ENCODE results near the gene MAGI1. TPM values are rescaled to one million over a fixed set of nuclear protein-coding genes. Genes with fewer than 3 reads are reported as not detected.
A peak's percentile ranks its signal among the peaks of the same experiment; 100 is the strongest.

Gene MAGI1
- total and polyA plus RNA-seq, 4 donors = 9.9 to 88.1 (median 24.6) TPM

DNA sequence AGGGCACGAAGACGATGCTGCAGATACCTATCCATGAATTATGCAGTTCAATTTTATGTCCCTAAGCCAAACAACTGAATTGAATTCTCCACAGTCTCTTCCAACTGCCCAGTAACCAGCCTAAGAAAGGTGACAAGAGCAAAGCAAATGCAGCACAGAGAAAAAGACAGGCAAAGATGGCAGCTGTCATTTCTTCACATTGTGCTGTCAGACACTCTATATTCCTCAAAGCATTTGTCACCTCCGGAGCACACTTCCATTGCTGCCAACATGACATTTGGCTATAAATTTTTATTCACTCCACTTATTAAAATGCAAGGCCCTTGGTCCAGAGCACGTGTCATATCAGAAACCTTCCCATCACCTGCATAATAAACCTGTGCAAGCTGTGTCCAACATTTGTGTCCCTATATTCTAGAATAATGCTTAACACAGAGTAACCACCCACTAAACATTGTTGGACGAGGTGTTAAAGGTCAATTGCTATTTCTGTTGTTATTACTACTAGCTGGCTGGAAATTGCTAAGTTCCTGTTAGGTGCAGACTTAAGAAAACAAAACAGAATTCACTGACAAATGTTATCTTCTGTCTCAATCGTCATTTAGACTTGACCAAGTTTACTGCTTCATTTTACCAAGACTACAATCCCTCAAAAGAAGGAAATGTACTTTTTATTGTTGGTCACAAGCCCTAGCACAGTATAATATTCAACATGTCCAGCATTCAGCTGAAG is 89.7 kb downstream of the MAGI1 start:
- no peaks in the 10 kb centered on the region for H3K27me3 ChIP-seq (ENCODE audit: control insufficient read depth in 3 of 3, insufficient read depth in 3 of 3, low read length in 2 of 3)
- no peak for ATAC-seq (ENCODE audit: insufficient read depth, low FRiP score)
- H3K4me3 ChIP-seq = no peak overlapping the region
- 56 to 71% methylated on average over 6 of the region's 6 CpGs for WGBS, 2 donors
- peak overlapping the region; percentile 47 to 62 for H3K27ac ChIP-seq (ENCODE audit: low read depth in 1 of 2, low read length in 1 of 2)
- TF ChIP-seq, protein P1, sequence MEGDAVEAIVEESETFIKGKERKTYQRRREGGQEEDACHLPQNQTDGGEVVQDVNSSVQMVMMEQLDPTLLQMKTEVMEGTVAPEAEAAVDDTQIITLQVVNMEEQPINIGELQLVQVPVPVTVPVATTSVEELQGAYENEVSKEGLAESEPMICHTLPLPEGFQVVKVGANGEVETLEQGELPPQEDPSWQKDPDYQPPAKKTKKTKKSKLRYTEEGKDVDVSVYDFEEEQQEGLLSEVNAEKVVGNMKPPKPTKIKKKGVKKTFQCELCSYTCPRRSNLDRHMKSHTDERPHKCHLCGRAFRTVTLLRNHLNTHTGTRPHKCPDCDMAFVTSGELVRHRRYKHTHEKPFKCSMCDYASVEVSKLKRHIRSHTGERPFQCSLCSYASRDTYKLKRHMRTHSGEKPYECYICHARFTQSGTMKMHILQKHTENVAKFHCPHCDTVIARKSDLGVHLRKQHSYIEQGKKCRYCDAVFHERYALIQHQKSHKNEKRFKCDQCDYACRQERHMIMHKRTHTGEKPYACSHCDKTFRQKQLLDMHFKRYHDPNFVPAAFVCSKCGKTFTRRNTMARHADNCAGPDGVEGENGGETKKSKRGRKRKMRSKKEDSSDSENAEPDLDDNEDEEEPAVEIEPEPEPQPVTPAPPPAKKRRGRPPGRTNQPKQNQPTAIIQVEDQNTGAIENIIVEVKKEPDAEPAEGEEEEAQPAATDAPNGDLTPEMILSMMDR (IDR thresholded peaks at IDR 0.05; ENCODE audit: control extremely low read depth, extremely low read depth) = no peak
- H3K9ac ChIP-seq (ENCODE audit: insufficient read depth in 1 of 2, low read length in 2 of 2) = no peak overlapping the region
- H3K36me3 ChIP-seq (ENCODE audit: control insufficient read depth in 4 of 4, insufficient read depth in 4 of 4, low read length in 4 of 4) = no peaks in the 10 kb centered on the region
- DNase-seq = no peak
- peaks cover 6 to 31% (median 16%) of the 10 kb centered on the region in 5 donors for H3K4me1 ChIP-seq (ENCODE audit: control insufficient read depth in 5 of 5, insufficient read depth in 5 of 5, low read length in 5 of 5)
- H3K9me3 ChIP-seq (ENCODE audit: control insufficient read depth in 4 of 4, insufficient read depth in 3 of 4, low read length in 3 of 4) = no peaks in the 10 kb centered on the region

DNA sequence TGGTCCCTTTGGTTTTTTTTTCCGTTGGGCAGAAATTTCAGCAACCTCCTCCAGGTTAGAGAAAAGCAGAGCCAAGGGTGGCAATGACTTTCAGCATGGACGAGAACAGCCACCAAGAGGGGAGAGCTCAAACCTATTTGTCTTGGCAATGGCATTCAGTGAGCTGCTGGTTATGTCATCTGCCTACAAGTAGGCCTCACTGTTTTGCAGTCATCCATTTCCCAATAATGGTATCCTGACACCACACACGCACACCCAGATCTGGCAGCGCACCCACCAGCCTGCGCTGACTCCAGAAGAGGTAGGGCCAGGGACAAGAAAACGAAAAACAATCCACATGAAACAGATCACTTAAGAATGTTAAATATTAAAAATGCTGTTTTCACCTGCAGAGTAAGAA is 92.3 kb downstream of the MAGI1 start:
- 43 to 62% methylated on average over 6 of the region's 6 CpGs for WGBS, 2 donors
- Histone ChIP-seq H3K9me3 (ENCODE audit: control insufficient read depth in 4 of 4, insufficient read depth in 3 of 4, low read length in 3 of 4) (no peaks in the 10 kb centered on the region), H3K9ac (ENCODE audit: insufficient read depth in 1 of 2, low read length in 2 of 2) (no peak overlapping the region), H3K27me3 (ENCODE audit: control insufficient read depth in 3 of 3, insufficient read depth in 3 of 3, low read length in 2 of 3) (no peaks in the 10 kb centered on the region), H3K27ac (ENCODE audit: low read depth in 1 of 2, low read length in 1 of 2) (peak overlapping the region; percentile 1 to 94), H3K4me3 (no peak overlapping the region), H3K36me3 (ENCODE audit: control insufficient read depth in 4 of 4, insufficient read depth in 4 of 4, low read length in 4 of 4) (no peaks in the 10 kb centered on the region), H3K4me1 (ENCODE audit: control insufficient read depth in 5 of 5, insufficient read depth in 5 of 5, low read length in 5 of 5) (peaks cover 0 to 17% (median 8%) of the 10 kb centered on the region in 5 donors)
- ATAC-seq (ENCODE audit: insufficient read depth, low FRiP score) (peak; percentile 48), DNase-seq (no peak)
- TF ChIP-seq, protein P1 (IDR thresholded peaks at IDR 0.05; ENCODE audit: control extremely low read depth, extremely low read depth) = no peak

DNA sequence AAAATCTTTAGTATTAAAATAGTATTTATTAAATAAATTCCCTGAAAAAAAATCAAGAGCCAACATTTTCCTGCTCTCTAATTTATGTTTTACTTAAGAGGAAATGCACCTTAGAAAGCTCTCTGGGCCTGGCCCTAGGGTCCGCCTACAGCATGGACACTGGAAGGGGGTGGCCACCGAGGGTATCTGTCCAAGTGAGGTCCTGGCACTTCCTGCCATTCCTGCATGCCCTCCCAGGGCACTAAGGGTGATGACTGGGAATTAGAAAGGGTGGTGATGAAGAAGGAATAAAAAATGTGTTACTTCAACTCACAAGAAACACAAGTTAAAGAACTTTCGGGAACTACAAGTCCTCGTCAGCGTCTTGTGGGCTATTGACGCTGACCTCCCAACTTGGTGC is 92.8 kb downstream of the MAGI1 start:
- ATAC-seq (ENCODE audit: insufficient read depth, low FRiP score) (no peak), DNase-seq (no peak)
- no peaks in the 10 kb centered on the region for H3K36me3 ChIP-seq (ENCODE audit: control insufficient read depth in 4 of 4, insufficient read depth in 4 of 4, low read length in 4 of 4)
- no peaks in the 10 kb centered on the region for H3K27me3 ChIP-seq (ENCODE audit: control insufficient read depth in 3 of 3, insufficient read depth in 3 of 3, low read length in 2 of 3)
- H3K27ac ChIP-seq (ENCODE audit: low read depth in 1 of 2, low read length in 1 of 2) = peak overlapping the region; percentile 1 to 94
- H3K4me3 ChIP-seq = no peak overlapping the region
- 55 to 69% methylated on average over 6 of the region's 6 CpGs for WGBS, 2 donors
- TF ChIP-seq, protein P1 (IDR thresholded peaks at IDR 0.05; ENCODE audit: control extremely low read depth, extremely low read depth) = no peak
- no peak overlapping the region for H3K9ac ChIP-seq (ENCODE audit: insufficient read depth in 1 of 2, low read length in 2 of 2)
- H3K4me1 ChIP-seq (ENCODE audit: control insufficient read depth in 5 of 5, insufficient read depth in 5 of 5, low read length in 5 of 5) = peaks cover 0 to 17% (median 8%) of the 10 kb centered on the region in 5 donors
- no peaks in the 10 kb centered on the region for H3K9me3 ChIP-seq (ENCODE audit: control insufficient read depth in 4 of 4, insufficient read depth in 3 of 4, low read length in 3 of 4)

All from lung (tissue), 12 donors.